Peyer's patch (tissue), 4 donors: ENCODE measurements around the gene NUP214. TPM values are rescaled to one million over a fixed set of nuclear protein-coding genes. Genes with fewer than 3 reads are reported as not detected.

Source experiments
- DNase-seq, 3 donors: peaks; one replicate each; pipeline ENCODE4 v3.0.0-alpha.2; 2017 to 2019
- H3K27ac ChIP-seq, 4 donors: fragments of 200-600 bp; sonication (generic); one replicate each; pipeline ENCODE4 v1.5.1; 2016 to 2019
- H3K27me3 ChIP-seq, 2 donors: fragments of 200-600 bp; sonication (generic); one replicate each; pipeline ENCODE4 v1.5.1; 2019
- H3K36me3 ChIP-seq, 3 donors: fragments of 200-600 bp; sonication (generic); one replicate each; pipeline ENCODE4 v1.5.1; 2016 to 2019
- H3K4me1 ChIP-seq, 4 donors: fragments of 200-600 bp; sonication (generic); one replicate each; pipeline ENCODE4 v1.5.1; 2016 to 2019
- H3K4me3 ChIP-seq, 4 donors: fragments of 200-600 bp; sonication (generic); 1 replicate in 3 of 4; 2 replicates in 1 of 4; pipeline ENCODE4 v1.5.1; 2016 to 2019; ENCODE audit warnings: mild to moderate bottlenecking in 1 of 4
- H3K9me3 ChIP-seq, 4 donors: fragments of 200-600 bp; sonication (generic); one replicate each; pipeline ENCODE4 v1.5.1; 2016 to 2019; ENCODE audit warnings: mild to moderate bottlenecking in 1 of 4
- CTCF ChIP-seq, 6 experiments: fragments of 450-650 bp in 4 of 6; fragments of 200-600 bp in 2 of 6; sonication (generic) in 1 of 6; IDR thresholded peaks; one replicate each; pipeline ENCODE4 v1.5.1; 2017 to 2019; ENCODE audit warnings: antibody characterized with exemption in 6 of 6, mild to moderate bottlenecking in 3 of 6, moderate library complexity in 1 of 6
- POLR2A ChIP-seq, 2 donors: fragments of 450-650 bp; IDR thresholded peaks; one replicate each; pipeline ENCODE4 v1.5.1; 2017; ENCODE audit warnings: antibody characterized with exemption in 2 of 2, mild to moderate bottlenecking in 2 of 2, moderate library complexity in 2 of 2
- total RNA-seq, 4 donors: library from RNA; depleted of rRNA; stranded (reverse); fragments of >200 nt; gene quantifications; one replicate each; pipeline ENCODE4 v1.1.0, GENCODE V29; 2016

NUP214 gene
- total RNA-seq, 4 donors from 2014 or later = 48.2 to 159 (median 88.2) TPM

GRCh38 chr9:131279863-131280570 lies 154.6 kb downstream of the NUP214 start:
- Histone ChIP-seq H3K4me1 (peaks cover 0 to 25% (median 2%) of the 10 kb centered on the region in 4 donors), H3K9me3 (no peaks in the 10 kb centered on the region), H3K4me3 (no peak overlapping the region), H3K36me3 (no peaks in the 10 kb centered on the region), H3K27ac (no peak overlapping the region), H3K27me3 (peaks cover 0 to 3% of the 10 kb centered on the region in 2 donors)
- no peak for TF ChIP-seq POLR2A (IDR thresholded peaks at IDR 0.05)
- TF ChIP-seq CTCF (IDR thresholded peaks at IDR 0.05) = no peak
- peak in 1 of 3 donors; percentile 35 for DNase-seq

- no peaks in the 10 kb centered on the region for H3K9me3 ChIP-seq
- no peak overlapping the region for H3K27ac ChIP-seq
- H3K36me3 ChIP-seq = no peaks in the 10 kb centered on the region
- no peak for DNase-seq
- TF ChIP-seq POLR2A (IDR thresholded peaks at IDR 0.05) (no peak), CTCF (IDR thresholded peaks at IDR 0.05) (no peak)
- peaks cover 0 to 25% (median 2%) of the 10 kb centered on the region in 4 donors for H3K4me1 ChIP-seq
- peaks cover 0 to 3% of the 10 kb centered on the region in 2 donors for H3K27me3 ChIP-seq
- no peak overlapping the region for H3K4me3 ChIP-seq
Observed at GRCh38 chr9:131280660-131281059, 155.3 kb downstream of the NUP214 start.

- no peaks in the 10 kb centered on the region for H3K9me3 ChIP-seq
- H3K27ac ChIP-seq = no peak overlapping the region
- H3K36me3 ChIP-seq = no peaks in the 10 kb centered on the region
- DNase-seq = peak in 1 of 3 donors; percentile 36
- TF ChIP-seq POLR2A (IDR thresholded peaks at IDR 0.05) = no peak
- TF ChIP-seq CTCF (IDR thresholded peaks at IDR 0.05) = no peak
- H3K27me3 ChIP-seq = peaks cover 0 to 2% of the 10 kb centered on the region in 2 donors
- peaks cover 0 to 23% (median 2%) of the 10 kb centered on the region in 4 donors for H3K4me1 ChIP-seq
- no peak overlapping the region for H3K4me3 ChIP-seq
Observed at GRCh38 chr9:131281119-131281965, 156.0 kb downstream of the NUP214 start.

- peaks cover 0 to 18% (median 2%) of the 10 kb centered on the region in 4 donors for H3K4me1 ChIP-seq
- no peak for DNase-seq
- H3K9me3 ChIP-seq = no peaks in the 10 kb centered on the region
- H3K27ac ChIP-seq = no peak overlapping the region
- H3K4me3 ChIP-seq = no peak overlapping the region
- TF ChIP-seq POLR2A (IDR thresholded peaks at IDR 0.05) = no peak
- TF ChIP-seq CTCF (IDR thresholded peaks at IDR 0.05) = no peak
- no peaks in the 10 kb centered on the region for H3K27me3 ChIP-seq
- no peaks in the 10 kb centered on the region for H3K36me3 ChIP-seq
Observed at GRCh38 chr9:131282175-131282574, 156.8 kb downstream of the NUP214 start.

- no peak for DNase-seq
- no peaks in the 10 kb centered on the region for H3K36me3 ChIP-seq
- H3K4me1 ChIP-seq = peaks cover 0 to 14% (median 2%) of the 10 kb centered on the region in 4 donors
- H3K9me3 ChIP-seq = no peaks in the 10 kb centered on the region
- no peaks in the 10 kb centered on the region for H3K27me3 ChIP-seq
- H3K4me3 ChIP-seq = peak overlapping the region in 3 of 4 donors; percentile 12 to 28 (median 13)
- TF ChIP-seq CTCF (IDR thresholded peaks at IDR 0.05) = no peak
- no peak for TF ChIP-seq POLR2A (IDR thresholded peaks at IDR 0.05)
- no peak overlapping the region for H3K27ac ChIP-seq
Observed at GRCh38 chr9:131282688-131283422, 157.5 kb downstream of the NUP214 start.
